ENCODE results near the gene GRHL3. TPM values are rescaled to one million over a fixed set of nuclear protein-coding genes. Genes with fewer than 3 reads are reported as not detected.

The GRHL3 gene
- total RNA-seq, 1 donor from 2014 or later, result 2.5 TPM

DNA sequence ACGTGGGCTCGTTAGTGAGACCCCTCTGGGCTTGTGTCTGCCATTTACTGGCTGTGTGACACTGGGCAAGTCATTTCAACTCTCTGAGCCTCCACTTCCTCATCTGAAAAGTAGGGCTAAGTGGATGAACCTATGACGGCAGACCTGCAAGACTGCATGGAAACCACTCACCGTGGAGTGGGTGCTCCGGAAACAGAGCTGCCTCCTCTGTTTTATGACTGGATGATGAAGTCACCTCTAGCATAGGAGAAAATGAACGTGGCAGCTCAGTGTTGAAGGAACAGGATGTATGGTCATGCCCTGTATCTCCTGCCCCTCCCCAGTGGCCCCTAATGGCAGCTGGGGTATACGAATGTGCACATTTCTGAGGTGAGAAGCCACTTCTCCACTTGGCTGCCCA lies 53.9 kb downstream of the GRHL3 start:
- no peak for DNase-seq (ENCODE audit: low read depth)

- no peak for DNase-seq (ENCODE audit: low read depth)
These were observed 54.6 kb downstream of the GRHL3 start for GRCh38 chr1:24373710-24374109.

DNA sequence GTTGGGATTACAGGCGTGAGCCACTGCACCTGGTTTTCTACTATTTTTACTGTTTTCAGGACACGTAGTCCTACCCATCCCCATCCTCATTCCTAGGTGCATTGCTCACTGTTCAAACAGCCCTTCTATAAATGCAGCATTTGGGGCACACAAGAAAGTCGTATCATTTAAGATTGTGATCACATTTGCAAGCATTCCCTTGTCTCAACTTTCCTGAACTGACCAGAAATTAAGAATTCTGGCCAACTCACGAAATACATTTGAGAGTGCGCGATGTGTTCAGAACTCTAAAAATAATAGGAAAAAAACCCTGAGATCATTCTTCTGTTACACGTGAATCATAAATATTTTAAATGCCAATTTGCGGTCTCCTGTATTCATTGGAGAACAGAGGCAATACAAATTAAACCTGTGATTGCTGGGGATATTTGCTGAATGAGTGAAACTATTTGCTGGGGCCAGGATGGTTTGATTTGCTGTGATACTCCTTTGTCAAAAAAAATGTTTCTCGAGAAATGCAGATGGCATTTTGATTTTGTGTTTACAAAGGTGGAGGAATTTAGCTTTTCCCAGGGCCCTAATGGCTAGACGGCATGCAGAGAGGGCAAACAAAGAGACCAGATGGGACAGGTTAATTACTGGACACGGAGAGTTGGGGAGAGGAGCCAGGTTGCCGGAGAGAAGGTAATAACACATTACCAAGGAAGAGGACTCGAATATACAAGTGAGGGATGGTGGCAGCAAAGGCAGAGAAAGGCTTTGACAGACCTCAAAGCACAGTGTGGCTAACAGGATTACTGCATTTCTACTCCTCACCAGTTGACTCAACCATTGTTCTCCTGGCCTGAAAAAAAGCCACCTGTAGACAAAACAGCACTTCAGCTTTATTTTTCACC lies 56.0 kb downstream of the GRHL3 start:
- DNase-seq (ENCODE audit: low read depth), result peak; percentile 21

DNA sequence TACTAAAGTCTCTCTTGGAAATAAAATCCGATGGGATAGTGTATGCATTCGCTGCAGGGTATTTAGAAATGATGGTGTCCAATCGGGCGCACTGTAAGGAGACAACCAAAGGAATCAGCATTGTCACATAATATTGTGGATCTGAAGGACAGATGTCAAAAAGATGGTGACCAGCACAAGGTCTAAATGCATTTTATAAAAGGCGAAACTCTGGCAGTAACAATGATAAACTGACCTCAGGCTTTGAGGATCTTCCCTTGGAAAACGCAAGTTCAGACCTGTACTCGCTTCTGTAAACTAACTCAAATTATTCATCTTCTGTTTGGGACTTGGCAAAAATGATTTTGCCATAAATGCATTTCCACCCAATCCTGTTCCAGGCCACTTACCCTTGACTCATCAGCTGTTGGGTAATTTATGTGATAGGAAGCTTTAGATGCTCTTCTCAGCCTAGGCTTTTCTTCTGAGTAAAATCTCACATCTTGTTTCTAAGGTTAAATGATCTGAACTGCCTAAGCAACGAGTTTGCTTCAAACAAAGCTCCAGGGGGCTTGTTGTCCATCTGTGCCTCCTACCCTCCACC lies 60.7 kb downstream of the GRHL3 start:
- no peak for DNase-seq (ENCODE audit: low read depth)

DNA sequence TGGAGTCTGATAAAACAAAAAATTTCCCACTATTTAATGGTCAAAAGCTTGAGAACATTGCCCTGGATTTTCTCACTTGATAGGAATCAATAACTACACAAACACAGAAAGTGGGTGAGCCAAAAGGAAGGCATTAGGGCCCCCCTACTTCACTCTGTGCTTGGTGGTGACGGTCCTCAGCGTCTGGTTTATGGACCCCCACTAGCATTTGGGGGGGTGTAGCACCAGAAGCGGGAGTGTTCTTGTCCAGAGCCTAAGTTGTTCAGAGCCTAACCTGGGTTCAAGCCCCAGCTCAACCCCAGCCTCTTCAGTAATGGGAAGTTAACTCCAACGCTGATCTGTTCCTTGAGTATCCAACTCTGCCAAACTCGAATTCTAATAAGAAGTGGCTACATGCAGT lies 61.4 kb downstream of the GRHL3 start:
- DNase-seq (ENCODE audit: low read depth), result no peak

DNA sequence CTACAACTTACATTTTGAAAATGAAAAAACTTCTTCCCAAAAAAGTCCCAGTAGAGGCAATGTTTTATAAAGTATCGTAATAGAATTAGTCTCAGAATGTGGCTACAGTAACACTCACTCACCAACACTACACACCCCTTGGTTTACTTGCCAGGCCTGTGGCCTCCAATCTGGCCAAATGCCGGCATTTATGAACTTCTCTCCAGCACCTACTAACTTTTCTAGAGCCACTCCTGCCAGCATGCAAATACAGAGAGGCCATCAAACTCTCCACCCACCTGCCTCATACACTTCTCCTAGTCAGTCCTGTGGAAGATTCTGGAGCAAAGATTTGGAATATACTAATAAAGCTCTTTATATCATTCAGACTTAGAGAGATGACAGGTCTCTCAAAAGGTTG lies 62.1 kb downstream of the GRHL3 start:
- DNase-seq (ENCODE audit: low read depth), result no peak

DNA sequence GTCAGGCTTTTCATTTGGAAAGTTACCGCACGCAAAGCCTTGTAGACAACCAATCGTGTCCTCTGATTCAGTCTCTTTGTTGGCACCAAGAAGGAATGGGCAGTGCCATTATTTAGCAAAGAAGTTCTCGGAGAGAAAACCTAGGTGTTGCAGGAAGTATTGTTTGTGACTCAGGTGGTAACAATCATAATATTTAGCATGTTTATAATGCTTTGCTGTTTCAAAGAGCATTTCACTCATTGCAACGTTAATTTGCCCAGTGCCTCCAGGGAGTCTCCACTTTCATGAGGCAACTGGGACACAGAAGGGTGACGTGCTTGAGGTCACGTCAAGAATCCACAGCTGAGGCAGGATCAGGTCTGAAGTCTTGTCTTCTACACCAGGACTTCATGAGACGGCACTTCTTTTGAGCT lies 63.0 kb downstream of the GRHL3 start:
- DNase-seq (ENCODE audit: low read depth), result peak; percentile 27

DNA sequence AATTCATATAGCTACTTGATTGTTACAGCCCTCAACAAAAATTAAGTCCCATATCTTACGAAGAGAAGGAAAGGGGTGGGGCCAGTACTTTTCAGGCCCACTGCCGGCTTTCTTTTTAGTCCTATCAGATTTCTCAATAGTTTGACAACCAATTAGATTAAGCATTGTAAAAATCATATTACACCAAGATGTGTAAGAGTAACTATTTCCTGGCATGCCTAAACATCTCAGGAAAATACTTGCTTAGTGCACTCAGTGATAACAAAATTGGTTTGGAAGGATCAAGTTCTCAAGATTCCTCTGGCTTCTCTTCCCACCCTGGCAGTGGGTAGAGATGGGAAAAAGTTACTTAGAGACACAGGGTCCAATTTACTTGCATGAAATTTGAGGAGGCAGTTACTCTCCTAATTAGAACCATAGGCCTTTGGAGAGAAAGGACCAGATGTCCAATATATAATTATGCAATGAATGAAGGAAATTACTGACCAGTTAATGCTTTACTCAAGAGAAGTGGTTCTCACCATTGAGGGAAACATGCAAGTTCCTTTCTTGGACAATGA lies 64.3 kb downstream of the GRHL3 start:
- DNase-seq (ENCODE audit: low read depth), result no peak

DNA sequence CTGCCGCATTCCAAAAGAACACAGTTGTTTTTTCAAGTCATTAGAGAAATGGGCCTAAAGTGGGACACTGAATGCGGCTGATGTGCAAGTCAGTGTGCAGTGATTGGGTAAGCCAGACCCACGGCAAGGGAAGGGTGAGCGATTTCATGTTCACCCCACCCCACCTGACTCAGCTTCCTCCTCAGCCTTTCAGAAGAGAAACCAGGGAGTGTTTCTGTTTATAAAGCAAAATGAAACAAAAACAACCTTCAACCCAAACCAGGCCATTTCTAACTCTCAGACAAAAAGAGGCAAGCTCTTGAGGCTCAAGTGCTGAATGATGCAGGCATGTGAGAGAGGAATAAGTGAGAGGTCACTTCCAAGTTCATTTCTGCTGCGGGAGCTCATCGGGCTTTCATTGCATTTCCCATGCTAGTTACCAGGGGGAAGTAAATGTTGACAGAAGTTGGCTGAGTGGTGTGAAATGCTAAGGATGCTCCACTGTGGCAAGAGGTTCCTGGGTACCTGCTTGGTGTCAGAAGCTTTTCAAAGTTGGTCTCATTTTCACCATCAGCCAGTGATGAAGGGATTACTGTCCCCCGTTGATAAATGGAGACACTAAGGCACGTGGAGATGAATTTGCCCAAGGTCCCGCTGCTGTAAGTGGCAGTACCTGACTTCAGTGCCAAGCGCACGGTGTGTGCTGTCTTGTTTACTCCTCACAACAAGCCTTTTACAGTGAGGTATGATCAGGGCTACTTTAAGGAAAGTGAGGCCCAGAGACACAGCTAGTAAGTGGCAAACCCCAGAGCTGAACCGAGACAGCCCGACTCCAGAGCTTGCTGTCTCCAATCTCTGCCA lies 65.3 kb downstream of the GRHL3 start:
- DNase-seq (ENCODE audit: low read depth), result peak; percentile 86

- no peak for DNase-seq (ENCODE audit: low read depth)
These were observed 66.2 kb downstream of the GRHL3 start for GRCh38 chr1:24385160-24385940.

DNA sequence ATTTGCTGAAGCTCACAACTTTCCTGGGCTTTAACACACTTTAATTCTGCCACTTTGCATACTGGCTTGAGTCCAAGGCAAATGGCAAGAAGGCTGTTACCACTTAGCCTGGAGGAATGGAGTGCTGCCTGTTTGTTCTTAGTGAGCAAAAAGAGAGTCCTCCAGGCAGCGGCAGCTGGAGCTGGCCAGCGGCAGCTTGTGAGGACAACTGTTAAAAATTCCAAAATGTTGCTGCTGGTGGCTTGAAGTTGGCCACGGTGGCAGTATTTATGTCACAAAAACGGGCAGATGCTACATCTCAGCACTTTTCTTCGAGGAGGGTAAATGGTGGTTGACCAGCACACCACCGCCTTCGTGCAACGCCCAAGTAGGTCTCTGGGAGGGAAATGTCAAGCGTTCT lies 67.1 kb downstream of the GRHL3 start:
- DNase-seq (ENCODE audit: low read depth), result peak; percentile 72

DNA sequence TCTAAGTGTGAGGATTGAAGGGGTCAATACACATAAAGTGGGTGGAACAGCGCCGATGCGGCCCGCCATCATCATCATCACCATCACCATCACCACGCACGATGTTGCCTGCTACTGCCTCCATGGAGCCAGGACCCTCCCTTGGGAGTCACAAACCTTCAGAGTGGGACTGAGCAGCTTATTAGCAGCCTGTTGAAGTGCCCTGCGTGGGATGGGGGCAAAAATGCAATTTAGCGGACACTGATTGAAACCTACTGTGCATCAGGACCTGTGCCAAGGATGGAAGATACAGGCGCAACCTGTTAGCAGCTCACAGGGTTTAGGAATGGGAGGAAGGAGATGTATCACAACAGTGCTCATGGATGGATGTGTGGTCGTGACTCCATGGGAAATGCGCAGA lies 67.8 kb downstream of the GRHL3 start:
- DNase-seq (ENCODE audit: low read depth), result no peak

- peak; percentile 51 for DNase-seq (ENCODE audit: low read depth)
These were observed 68.5 kb downstream of the GRHL3 start for GRCh38 chr1:24387636-24388175.

DNA sequence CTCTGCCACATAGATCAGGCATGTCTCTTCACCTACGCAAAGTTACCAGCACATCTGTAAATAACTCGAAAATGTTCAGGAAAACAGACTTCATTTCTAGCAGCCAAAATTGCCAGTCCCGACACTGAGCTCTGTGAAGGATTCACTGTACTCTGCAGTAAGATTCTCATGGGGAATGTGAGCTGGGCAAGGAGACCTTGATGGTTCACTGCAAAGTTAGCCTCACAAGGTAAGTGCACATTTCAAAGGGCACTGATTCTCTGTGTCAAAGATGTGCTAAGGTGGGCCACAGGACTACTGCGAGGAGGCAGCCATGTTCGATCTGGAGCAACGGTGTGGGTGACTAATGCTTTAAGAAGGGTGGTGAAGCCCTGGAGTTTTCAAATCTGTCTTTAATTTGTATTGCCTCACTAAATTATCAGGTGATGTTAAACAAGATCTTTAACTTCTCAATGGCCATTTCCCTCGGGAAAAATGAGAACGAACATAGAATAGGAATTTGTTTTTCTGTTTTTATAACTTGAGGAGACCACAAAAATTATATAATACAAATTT lies 69.3 kb downstream of the GRHL3 start:
- DNase-seq (ENCODE audit: low read depth), result no peak

GRCh38 chr1:24389231-24389678 lies 70.1 kb downstream of the GRHL3 start:
- no peak for DNase-seq (ENCODE audit: low read depth)

DNA sequence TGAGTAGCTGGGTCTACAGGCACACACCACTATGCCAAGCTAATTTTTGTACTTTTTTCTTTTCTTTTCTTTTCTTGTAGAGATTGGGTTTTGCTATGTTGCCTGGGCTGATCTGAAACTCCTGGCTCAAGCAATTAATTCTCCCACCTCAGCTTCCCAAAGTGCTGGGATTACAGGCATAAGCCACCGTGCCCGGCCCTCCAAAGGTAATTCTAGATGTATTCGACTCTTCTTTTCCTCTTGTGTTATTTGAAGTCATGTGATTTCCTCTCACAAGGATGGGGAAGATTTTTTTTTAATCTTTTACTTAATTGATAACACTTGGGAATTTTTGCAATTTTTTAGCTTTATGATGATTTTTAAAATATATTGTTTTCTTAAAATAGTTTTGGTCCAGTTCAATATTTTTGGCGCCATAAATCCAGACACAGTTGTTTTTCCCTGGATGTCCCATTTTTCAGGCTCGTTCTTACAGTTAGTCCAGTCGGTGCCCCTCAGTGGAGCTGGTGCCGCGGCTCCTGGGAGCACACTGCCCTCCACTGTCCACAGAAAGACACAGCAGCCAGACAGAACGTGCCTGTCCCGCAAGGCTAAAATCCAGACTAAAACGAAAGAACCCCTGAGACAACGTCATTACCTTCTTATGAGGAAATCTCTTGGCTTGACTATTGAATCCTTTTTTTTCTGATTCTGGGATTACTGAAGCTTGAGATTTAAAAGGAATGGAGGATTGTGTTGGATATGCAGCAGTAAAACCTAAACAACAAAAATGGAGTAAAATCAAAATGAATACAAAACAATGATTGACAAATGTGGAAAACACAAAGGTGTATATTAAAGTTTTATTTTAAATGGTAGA lies 72.0 kb downstream of the GRHL3 start:
- DNase-seq (ENCODE audit: low read depth), result peak; percentile 66

GRCh38 chr1:24391882-24392603 lies 72.9 kb downstream of the GRHL3 start:
- peak; percentile 49 for DNase-seq (ENCODE audit: low read depth)

DNA sequence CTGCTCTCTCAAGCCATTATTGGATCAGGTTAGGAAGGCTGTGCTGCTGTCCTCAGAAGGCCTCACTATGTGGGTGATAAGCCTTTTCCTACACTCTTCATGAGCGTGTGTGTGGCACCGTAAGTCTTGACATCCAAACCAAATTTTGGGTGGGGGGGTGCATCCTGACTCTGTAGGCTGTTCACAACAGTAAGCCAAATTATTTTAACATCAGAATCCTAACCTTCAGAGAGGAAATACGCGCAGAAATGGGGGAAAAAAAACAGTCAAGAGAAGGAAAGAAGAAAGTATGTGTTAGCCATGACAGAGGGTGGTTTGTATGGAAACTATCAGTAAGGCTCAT lies 73.4 kb downstream of the GRHL3 start:
- no peak for DNase-seq (ENCODE audit: low read depth)

- no peak for DNase-seq (ENCODE audit: low read depth)
These were observed 74.0 kb downstream of the GRHL3 start for GRCh38 chr1:24392982-24393650.
